ENCODE results near the gene GAS1.

The GAS1 gene

GRCh38 chr9:86983620-86984259 lies 36.4 kb upstream of the GAS1 start:
- no peak for TF ChIP-seq CTCF (IDR thresholded peaks at IDR 0.05; ENCODE audit: borderline replicate concordance, insufficient read depth, low read depth, low read length)
- H3K4me3 ChIP-seq (ENCODE audit: low read depth, low read length) = no peak overlapping the region

- no peak overlapping the region for H3K4me3 ChIP-seq (ENCODE audit: low read depth, low read length)
- no peak for TF ChIP-seq CTCF (IDR thresholded peaks at IDR 0.05; ENCODE audit: borderline replicate concordance, insufficient read depth, low read depth, low read length)
These were observed 35.9 kb upstream of the GAS1 start for GRCh38 chr9:86983249-86983619.

- H3K4me3 ChIP-seq (ENCODE audit: low read depth, low read length) = no peak overlapping the region
- no peak for TF ChIP-seq CTCF (IDR thresholded peaks at IDR 0.05; ENCODE audit: borderline replicate concordance, insufficient read depth, low read depth, low read length)
These were observed 33.5 kb upstream of the GAS1 start for GRCh38 chr9:86980802-86981201.

- no peak overlapping the region for H3K4me3 ChIP-seq (ENCODE audit: low read depth, low read length)
- TF ChIP-seq CTCF (IDR thresholded peaks at IDR 0.05; ENCODE audit: borderline replicate concordance, insufficient read depth, low read depth, low read length) = no peak
These were observed 32.4 kb upstream of the GAS1 start for GRCh38 chr9:86979657-86980056.

- TF ChIP-seq CTCF (IDR thresholded peaks at IDR 0.05; ENCODE audit: borderline replicate concordance, insufficient read depth, low read depth, low read length) = no peak
- H3K4me3 ChIP-seq (ENCODE audit: low read depth, low read length) = no peak overlapping the region
These were observed 31.7 kb upstream of the GAS1 start for GRCh38 chr9:86978922-86979474.

GRCh38 chr9:86978413-86978812 lies 31.1 kb upstream of the GAS1 start:
- TF ChIP-seq CTCF (IDR thresholded peaks at IDR 0.05; ENCODE audit: borderline replicate concordance, insufficient read depth, low read depth, low read length) = no peak
- H3K4me3 ChIP-seq (ENCODE audit: low read depth, low read length) = no peak overlapping the region

- H3K4me3 ChIP-seq (ENCODE audit: low read depth, low read length) = no peak overlapping the region
- no peak for TF ChIP-seq CTCF (IDR thresholded peaks at IDR 0.05; ENCODE audit: borderline replicate concordance, insufficient read depth, low read depth, low read length)
These were observed 30.0 kb upstream of the GAS1 start for GRCh38 chr9:86977205-86977835.

Measured in GM12875 (cell line).